OCI-LY1 (cell line): ENCODE results near the gene C22orf15.

Source experiments
- CTCF ChIP-seq: fragments of 200-600 bp; sonication (generic), shearing (Covaris generic); IDR thresholded peaks from 2 replicates; pipeline ENCODE4 v1.5.1; 2017; ENCODE audit warnings: mild to moderate bottlenecking, antibody characterized with exemption, low read length, moderate library complexity, mixed read lengths
- EZH2 ChIP-seq: fragments of 200-600 bp; sonication (generic), shearing (Covaris generic); IDR thresholded peaks from 2 replicates; pipeline ENCODE4 v1.8.0; 2017; ENCODE audit warnings: borderline replicate concordance, mixed run types, mild to moderate bottlenecking, antibody characterized with exemption, low read length, moderate library complexity, mixed read lengths

- TF ChIP-seq CTCF (no peak), EZH2 (no peak)
These were observed 20.1 kb upstream of the C22orf15 start for GRCh38 chr22:23742505-23743264.
